ENCODE measurements around the gene SLC25A27.

SLC25A27 gene

GRCh38 chr6:46652603-46653438 lies at the start of gene SLC25A27, which contains the start of gene CYP39A1:
Gene SLC25A27 (plus strand): TSS chr6:46652975. CDS start chr6:46653193, 218 bp downstream.
Gene CYP39A1 (minus strand): TSS chr6:46652818. CDS start chr6:46652582, 236 bp downstream.
- H2AFZ ChIP-seq (ENCODE audit: low read length, unreplicated experiment), result peak within 1 kb of the TSS; percentile 95
- H3K79me2 ChIP-seq (ENCODE audit: control insufficient read depth, insufficient read depth, low read length, unreplicated experiment), result no peaks in the 10 kb centered on the region
- H3K4me3 ChIP-seq (ENCODE audit: low read depth, low read length), result peak within 1 kb of the TSS; percentile 81
- no peaks in the 10 kb centered on the region for H3K27me3 ChIP-seq (ENCODE audit: insufficient read depth, low read length)
- no peak within 1 kb of the TSS for H3K27ac ChIP-seq (ENCODE audit: low read depth, low read length)
- H3K4me1 ChIP-seq (ENCODE audit: control insufficient read depth, insufficient read depth, low read length, unreplicated experiment), result peaks cover 12% of the 10 kb centered on the region
- H3K36me3 ChIP-seq (ENCODE audit: insufficient read depth, low read length), result no peaks in the 10 kb centered on the region

- Histone ChIP-seq H3K36me3 (ENCODE audit: insufficient read depth, low read length) (no peaks in the 10 kb centered on the region), H3K79me2 (ENCODE audit: control insufficient read depth, insufficient read depth, low read length, unreplicated experiment) (no peaks in the 10 kb centered on the region), H3K27me3 (ENCODE audit: insufficient read depth, low read length) (peaks cover 3% of the 10 kb centered on the region; the same call in 1 of the 2 replicates), H3K4me1 (ENCODE audit: control insufficient read depth, insufficient read depth, low read length, unreplicated experiment) (no peaks in the 10 kb centered on the region), H2AFZ (ENCODE audit: low read length, unreplicated experiment) (no peak overlapping the region), H3K27ac (ENCODE audit: low read depth, low read length) (no peak overlapping the region), H3K4me3 (ENCODE audit: low read depth, low read length) (no peak overlapping the region)
Observed at GRCh38 chr6:46605091-46605797, 47.5 kb upstream of the SLC25A27 start.

GRCh38 chr6:46606338-46606737 lies 46.4 kb upstream of the SLC25A27 start:
- Histone ChIP-seq H3K27me3 (ENCODE audit: insufficient read depth, low read length) (no peaks in the 10 kb centered on the region), H3K79me2 (ENCODE audit: control insufficient read depth, insufficient read depth, low read length, unreplicated experiment) (no peaks in the 10 kb centered on the region), H3K4me1 (ENCODE audit: control insufficient read depth, insufficient read depth, low read length, unreplicated experiment) (no peaks in the 10 kb centered on the region), H3K27ac (ENCODE audit: low read depth, low read length) (no peak overlapping the region), H3K4me3 (ENCODE audit: low read depth, low read length) (no peak overlapping the region), H3K36me3 (ENCODE audit: insufficient read depth, low read length) (no peaks in the 10 kb centered on the region), H2AFZ (ENCODE audit: low read length, unreplicated experiment) (no peak overlapping the region)

DNA sequence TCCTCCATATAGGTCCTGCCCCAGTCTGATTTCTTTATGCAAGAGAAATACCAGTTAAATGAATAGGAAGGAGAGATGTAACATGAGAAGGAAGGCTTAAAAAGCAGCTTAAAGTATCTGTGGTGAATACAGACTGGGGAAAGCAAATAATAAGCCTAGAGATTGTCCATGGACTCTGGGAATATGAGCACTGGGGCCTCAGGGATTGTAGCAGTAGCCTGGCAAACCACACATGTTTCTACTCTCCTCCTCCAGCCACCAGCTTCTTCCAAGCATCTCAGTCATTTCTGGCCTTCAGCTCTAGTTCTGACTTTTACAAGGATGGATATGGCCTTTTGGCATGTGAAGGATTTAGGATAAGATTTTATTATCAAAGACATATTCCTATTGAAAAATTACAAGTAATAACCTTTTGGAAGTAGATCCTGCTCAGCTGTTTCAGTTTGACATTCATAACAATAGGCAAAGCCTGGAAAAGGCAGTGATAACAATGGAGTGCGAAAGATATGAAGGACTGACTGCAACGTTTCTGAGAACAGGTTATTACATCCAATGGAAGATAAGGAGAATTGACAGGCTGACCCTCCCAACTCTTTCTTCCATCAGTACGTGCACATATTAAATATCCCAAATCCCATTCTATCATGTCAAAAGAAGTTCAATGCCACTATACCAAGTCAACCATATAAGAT lies 41.8 kb upstream of the SLC25A27 start:
- Histone ChIP-seq H3K4me1 (ENCODE audit: control insufficient read depth, insufficient read depth, low read length, unreplicated experiment) (no peaks in the 10 kb centered on the region), H3K27me3 (ENCODE audit: insufficient read depth, low read length) (no peaks in the 10 kb centered on the region), H2AFZ (ENCODE audit: low read length, unreplicated experiment) (no peak overlapping the region), H3K36me3 (ENCODE audit: insufficient read depth, low read length) (no peaks in the 10 kb centered on the region), H3K79me2 (ENCODE audit: control insufficient read depth, insufficient read depth, low read length, unreplicated experiment) (no peaks in the 10 kb centered on the region), H3K4me3 (ENCODE audit: low read depth, low read length) (no peak overlapping the region), H3K27ac (ENCODE audit: low read depth, low read length) (no peak overlapping the region)

DNA sequence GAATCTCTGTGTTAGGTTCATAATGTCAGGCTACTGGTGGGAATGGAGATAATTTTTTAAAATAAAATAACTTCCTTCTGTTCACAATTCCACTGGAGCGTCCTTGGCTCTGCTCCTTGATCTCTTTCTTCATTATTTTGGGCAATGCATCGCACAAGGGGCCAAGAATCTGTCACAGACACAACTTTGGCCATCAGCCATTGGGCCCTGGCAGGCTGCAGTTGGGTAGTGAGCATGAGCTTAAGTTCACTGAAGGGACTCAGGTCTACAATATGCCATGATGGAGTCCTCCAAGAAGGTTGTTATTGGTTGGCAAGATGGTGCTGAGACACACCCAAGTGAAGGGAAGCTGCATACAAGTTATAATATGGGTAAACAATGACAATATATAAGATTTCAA lies 40.1 kb upstream of the SLC25A27 start:
- no peaks in the 10 kb centered on the region for H3K4me1 ChIP-seq (ENCODE audit: control insufficient read depth, insufficient read depth, low read length, unreplicated experiment)
- H3K27ac ChIP-seq (ENCODE audit: low read depth, low read length), result no peak overlapping the region
- no peaks in the 10 kb centered on the region for H3K79me2 ChIP-seq (ENCODE audit: control insufficient read depth, insufficient read depth, low read length, unreplicated experiment)
- H3K36me3 ChIP-seq (ENCODE audit: insufficient read depth, low read length), result no peaks in the 10 kb centered on the region
- no peak overlapping the region for H3K4me3 ChIP-seq (ENCODE audit: low read depth, low read length)
- H2AFZ ChIP-seq (ENCODE audit: low read length, unreplicated experiment), result no peak overlapping the region
- no peaks in the 10 kb centered on the region for H3K27me3 ChIP-seq (ENCODE audit: insufficient read depth, low read length)

- Histone ChIP-seq H2AFZ (ENCODE audit: low read length, unreplicated experiment) (no peak overlapping the region), H3K4me1 (ENCODE audit: control insufficient read depth, insufficient read depth, low read length, unreplicated experiment) (no peaks in the 10 kb centered on the region)
Observed at GRCh38 chr6:46618726-46619125, 34.0 kb upstream of the SLC25A27 start.

DNA sequence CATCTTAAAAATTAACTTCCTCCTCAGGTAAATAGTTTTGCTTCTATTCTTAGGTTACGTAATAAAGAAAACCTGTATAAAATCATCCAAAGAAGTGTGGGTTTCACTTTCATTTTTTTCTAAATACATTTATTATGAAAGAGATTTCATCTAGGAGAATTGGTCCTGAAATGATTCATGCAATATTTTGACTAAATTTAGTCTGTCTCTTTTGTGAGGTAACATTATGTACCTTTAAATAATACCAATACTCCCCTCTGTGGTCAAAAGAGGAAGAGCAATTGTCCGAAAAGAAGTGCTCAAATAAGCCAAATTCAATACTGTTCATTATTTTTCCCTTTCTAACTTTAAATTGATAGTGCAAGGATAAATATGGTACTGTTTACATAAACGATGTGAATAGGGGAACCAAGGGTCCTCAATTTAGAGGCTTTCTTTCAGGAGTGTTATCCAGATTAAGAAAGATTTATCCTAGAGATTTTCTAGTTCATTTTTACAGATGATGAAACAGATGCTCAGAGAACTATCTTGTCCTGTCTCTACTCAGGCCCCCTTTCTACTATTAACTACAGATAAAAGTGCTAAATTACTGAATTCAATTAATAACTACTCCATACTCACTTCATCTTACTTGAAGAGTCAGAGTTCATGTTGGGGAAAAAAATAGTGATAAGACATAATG lies 26.4 kb upstream of the SLC25A27 start:
- Histone ChIP-seq H3K79me2 (ENCODE audit: control insufficient read depth, insufficient read depth, low read length, unreplicated experiment) (no peaks in the 10 kb centered on the region), H3K27ac (ENCODE audit: low read depth, low read length) (no peak overlapping the region), H2AFZ (ENCODE audit: low read length, unreplicated experiment) (no peak overlapping the region), H3K4me1 (ENCODE audit: control insufficient read depth, insufficient read depth, low read length, unreplicated experiment) (no peaks in the 10 kb centered on the region), H3K27me3 (ENCODE audit: insufficient read depth, low read length) (no peaks in the 10 kb centered on the region), H3K4me3 (ENCODE audit: low read depth, low read length) (no peak overlapping the region), H3K36me3 (ENCODE audit: insufficient read depth, low read length) (no peaks in the 10 kb centered on the region)

More at GRCh38 chr6:46618726-46619125, 34.0 kb upstream of the SLC25A27 start:
- H3K36me3 ChIP-seq (ENCODE audit: insufficient read depth, low read length), result no peaks in the 10 kb centered on the region
- no peaks in the 10 kb centered on the region for H3K79me2 ChIP-seq (ENCODE audit: control insufficient read depth, insufficient read depth, low read length, unreplicated experiment)
- no peak overlapping the region for H3K27ac ChIP-seq (ENCODE audit: low read depth, low read length)
- H3K4me3 ChIP-seq (ENCODE audit: low read depth, low read length), result no peak overlapping the region
- no peaks in the 10 kb centered on the region for H3K27me3 ChIP-seq (ENCODE audit: insufficient read depth, low read length)

- Histone ChIP-seq H2AFZ (ENCODE audit: low read length, unreplicated experiment) (no peak overlapping the region), H3K36me3 (ENCODE audit: insufficient read depth, low read length) (no peaks in the 10 kb centered on the region), H3K27me3 (ENCODE audit: insufficient read depth, low read length) (no peaks in the 10 kb centered on the region), H3K79me2 (ENCODE audit: control insufficient read depth, insufficient read depth, low read length, unreplicated experiment) (no peaks in the 10 kb centered on the region), H3K4me3 (ENCODE audit: low read depth, low read length) (no peak overlapping the region), H3K27ac (ENCODE audit: low read depth, low read length) (no peak overlapping the region), H3K4me1 (ENCODE audit: control insufficient read depth, insufficient read depth, low read length, unreplicated experiment) (no peaks in the 10 kb centered on the region)
Observed at GRCh38 chr6:46626976-46627375, 25.8 kb upstream of the SLC25A27 start.

DNA sequence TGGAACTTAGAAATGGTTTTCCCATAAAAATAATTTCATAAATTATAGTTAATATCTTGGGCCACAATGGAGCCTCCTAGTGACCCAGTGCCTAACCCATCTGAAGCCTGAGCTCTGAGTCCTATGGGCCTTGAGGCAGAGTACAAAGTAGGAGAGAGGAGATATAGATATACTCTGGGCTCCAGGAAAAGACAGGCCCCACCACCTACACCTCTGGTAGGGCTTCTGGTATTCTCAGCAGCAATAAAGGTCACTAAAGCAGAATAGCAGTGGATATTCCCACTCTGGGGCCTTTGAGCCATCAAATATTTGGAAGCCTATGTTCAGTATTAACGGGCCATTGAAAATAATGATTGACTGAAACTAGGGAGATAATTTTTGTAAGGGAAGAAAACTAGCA lies 24.3 kb upstream of the SLC25A27 start:
- H3K36me3 ChIP-seq (ENCODE audit: insufficient read depth, low read length), result no peaks in the 10 kb centered on the region
- H2AFZ ChIP-seq (ENCODE audit: low read length, unreplicated experiment), result no peak overlapping the region
- no peaks in the 10 kb centered on the region for H3K79me2 ChIP-seq (ENCODE audit: control insufficient read depth, insufficient read depth, low read length, unreplicated experiment)
- no peak overlapping the region for H3K4me3 ChIP-seq (ENCODE audit: low read depth, low read length)
- no peak overlapping the region for H3K27ac ChIP-seq (ENCODE audit: low read depth, low read length)
- H3K27me3 ChIP-seq (ENCODE audit: insufficient read depth, low read length), result no peaks in the 10 kb centered on the region
- no peaks in the 10 kb centered on the region for H3K4me1 ChIP-seq (ENCODE audit: control insufficient read depth, insufficient read depth, low read length, unreplicated experiment)

GRCh38 chr6:46628976-46629375 lies 23.8 kb upstream of the SLC25A27 start:
- Histone ChIP-seq H2AFZ (ENCODE audit: low read length, unreplicated experiment) (no peak overlapping the region), H3K36me3 (ENCODE audit: insufficient read depth, low read length) (no peaks in the 10 kb centered on the region)

More at GRCh38 chr6:46628976-46629375, 23.8 kb upstream of the SLC25A27 start:
- H3K79me2 ChIP-seq (ENCODE audit: control insufficient read depth, insufficient read depth, low read length, unreplicated experiment), result no peaks in the 10 kb centered on the region
- no peak overlapping the region for H3K27ac ChIP-seq (ENCODE audit: low read depth, low read length)
- no peak overlapping the region for H3K4me3 ChIP-seq (ENCODE audit: low read depth, low read length)
- no peaks in the 10 kb centered on the region for H3K27me3 ChIP-seq (ENCODE audit: insufficient read depth, low read length)
- H3K4me1 ChIP-seq (ENCODE audit: control insufficient read depth, insufficient read depth, low read length, unreplicated experiment), result no peaks in the 10 kb centered on the region
